ENCODE measurements around the gene CKMT2.

Gene CKMT2

DNA sequence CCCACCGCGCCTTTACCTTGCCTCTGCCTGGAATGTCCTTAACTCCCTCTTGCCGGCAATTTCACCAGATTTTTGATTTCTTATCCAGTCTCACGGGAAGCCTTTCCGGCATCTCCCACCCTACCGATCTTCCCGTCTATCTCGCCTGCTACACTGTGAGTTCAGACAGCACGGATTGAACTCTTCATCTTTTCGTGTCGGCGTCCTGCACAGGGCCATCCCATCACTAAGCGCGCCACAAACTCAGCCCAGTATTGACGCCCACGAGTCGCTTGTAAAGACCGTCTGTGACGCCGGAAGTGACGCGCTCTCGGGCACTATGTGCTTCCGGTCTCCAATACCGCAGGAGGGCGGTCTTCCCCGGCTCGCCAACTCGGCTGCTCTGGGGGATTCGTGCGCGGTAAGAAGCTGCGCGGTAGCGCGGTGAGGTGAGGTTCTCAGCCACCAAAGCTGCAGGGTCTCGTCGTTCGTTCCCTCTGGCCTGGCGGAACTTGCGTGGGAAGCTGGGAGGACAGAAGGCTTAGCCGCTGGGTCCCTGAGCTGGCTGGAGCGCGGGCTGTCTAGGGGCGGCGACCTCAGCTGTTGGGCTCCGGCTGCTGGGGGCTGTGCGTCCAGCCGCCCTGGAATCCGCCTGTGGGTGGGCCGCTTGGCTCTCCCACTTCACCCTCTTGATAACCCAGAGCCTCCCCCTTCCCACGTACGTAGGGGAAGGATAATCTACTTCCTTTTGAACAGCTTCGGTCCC, 68.3 kb downstream of the CKMT2 start, which contains the start of gene ZCCHC9:
ZCCHC9 (plus strand) TSS at position 317 of the 745 bp plus-strand sequence. CDS start 3,171 bp downstream, outside the sequence.
- no peaks in the 10 kb centered on the region for H3K27me3 ChIP-seq (replicated peaks; ENCODE audit: control insufficient read depth, insufficient read depth, low read length)
- H3K4me3 ChIP-seq (replicated peaks; ENCODE audit: low read depth, low read length) = peak within 1 kb of the TSS; percentile 95
- H3K36me3 ChIP-seq (ENCODE audit: control insufficient read depth, insufficient read depth, low read length) = no peaks in the 10 kb centered on the region
- TF ChIP-seq, protein P1, sequence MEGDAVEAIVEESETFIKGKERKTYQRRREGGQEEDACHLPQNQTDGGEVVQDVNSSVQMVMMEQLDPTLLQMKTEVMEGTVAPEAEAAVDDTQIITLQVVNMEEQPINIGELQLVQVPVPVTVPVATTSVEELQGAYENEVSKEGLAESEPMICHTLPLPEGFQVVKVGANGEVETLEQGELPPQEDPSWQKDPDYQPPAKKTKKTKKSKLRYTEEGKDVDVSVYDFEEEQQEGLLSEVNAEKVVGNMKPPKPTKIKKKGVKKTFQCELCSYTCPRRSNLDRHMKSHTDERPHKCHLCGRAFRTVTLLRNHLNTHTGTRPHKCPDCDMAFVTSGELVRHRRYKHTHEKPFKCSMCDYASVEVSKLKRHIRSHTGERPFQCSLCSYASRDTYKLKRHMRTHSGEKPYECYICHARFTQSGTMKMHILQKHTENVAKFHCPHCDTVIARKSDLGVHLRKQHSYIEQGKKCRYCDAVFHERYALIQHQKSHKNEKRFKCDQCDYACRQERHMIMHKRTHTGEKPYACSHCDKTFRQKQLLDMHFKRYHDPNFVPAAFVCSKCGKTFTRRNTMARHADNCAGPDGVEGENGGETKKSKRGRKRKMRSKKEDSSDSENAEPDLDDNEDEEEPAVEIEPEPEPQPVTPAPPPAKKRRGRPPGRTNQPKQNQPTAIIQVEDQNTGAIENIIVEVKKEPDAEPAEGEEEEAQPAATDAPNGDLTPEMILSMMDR (IDR thresholded peaks at IDR 0.05; ENCODE audit: insufficient read depth, low read length, poor library complexity, severe bottlenecking) = peak; percentile 13
- peak; percentile 91 for DNase-seq (ENCODE audit: extremely low read depth, insufficient read length)

DNA sequence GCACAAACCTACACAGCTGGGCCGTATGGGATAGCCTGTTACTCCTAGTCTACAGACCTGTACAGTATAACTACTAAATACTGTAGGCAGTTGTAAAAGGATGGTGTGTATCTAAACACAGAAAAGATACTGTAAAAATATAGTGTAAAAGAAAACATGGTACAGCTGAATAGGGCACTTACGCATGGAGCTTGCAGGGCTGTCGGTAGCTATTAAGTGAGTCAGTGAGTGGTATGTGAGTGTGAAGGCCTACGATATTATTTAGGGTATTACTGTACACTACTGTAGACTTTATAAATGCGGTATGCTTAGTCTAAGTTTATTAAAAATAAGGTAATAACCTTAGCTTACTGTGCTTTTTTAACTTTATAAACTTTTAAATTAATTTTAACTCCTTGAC, 69.5 kb downstream of the CKMT2 start:
- peak overlapping the region; percentile 95 for H3K4me3 ChIP-seq (replicated peaks; ENCODE audit: low read depth, low read length)
- DNase-seq (ENCODE audit: extremely low read depth, insufficient read length) = no peak
- H3K27me3 ChIP-seq (replicated peaks; ENCODE audit: control insufficient read depth, insufficient read depth, low read length) = no peaks in the 10 kb centered on the region
- H3K36me3 ChIP-seq (ENCODE audit: control insufficient read depth, insufficient read depth, low read length) = no peaks in the 10 kb centered on the region
- TF ChIP-seq, protein P1 (IDR thresholded peaks at IDR 0.05; ENCODE audit: insufficient read depth, low read length, poor library complexity, severe bottlenecking) = no peak

DNA sequence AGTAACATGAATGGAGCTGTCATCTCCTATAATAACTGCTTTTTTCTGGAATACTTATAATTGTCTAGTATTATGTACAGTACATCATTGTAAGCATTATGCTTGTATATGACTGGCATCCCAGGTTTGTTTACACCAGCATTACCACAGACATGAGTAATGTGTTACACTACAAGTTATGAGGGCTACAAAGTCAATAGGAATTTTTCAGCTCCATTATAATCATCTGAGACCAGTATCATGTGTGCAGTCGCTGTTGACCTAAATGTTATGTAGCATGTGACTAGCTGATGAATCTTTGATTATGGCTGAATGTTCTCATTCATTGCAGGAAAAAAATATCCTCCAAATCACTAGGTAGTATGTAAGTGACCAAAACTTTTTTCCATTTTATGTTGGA, 70.4 kb downstream of the CKMT2 start:
- DNase-seq (ENCODE audit: extremely low read depth, insufficient read length) = no peak
- no peaks in the 10 kb centered on the region for H3K27me3 ChIP-seq (replicated peaks; ENCODE audit: control insufficient read depth, insufficient read depth, low read length)
- H3K4me3 ChIP-seq (replicated peaks; ENCODE audit: low read depth, low read length) = no peak overlapping the region
- no peaks in the 10 kb centered on the region for H3K36me3 ChIP-seq (ENCODE audit: control insufficient read depth, insufficient read depth, low read length)
- TF ChIP-seq, protein P1 (IDR thresholded peaks at IDR 0.05; ENCODE audit: insufficient read depth, low read length, poor library complexity, severe bottlenecking) = no peak

DNA sequence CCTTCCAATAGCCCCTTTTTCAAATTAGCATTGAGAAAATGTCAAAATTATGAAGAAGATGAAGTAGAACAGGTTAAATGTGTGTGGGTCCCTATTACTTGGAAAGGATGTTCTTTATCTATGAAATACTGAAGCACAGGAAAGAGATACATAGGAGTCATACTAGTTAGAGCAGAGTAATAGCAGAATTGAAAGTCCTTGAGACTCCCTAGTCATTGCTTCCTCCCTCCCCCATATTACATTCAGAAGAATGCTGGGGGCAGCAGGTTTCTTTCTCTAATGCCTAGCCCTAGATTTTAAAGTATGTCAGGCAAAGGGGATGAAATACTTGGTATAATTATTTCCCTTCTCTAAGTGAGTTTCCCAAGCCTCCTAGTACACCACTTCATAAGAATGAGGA, 72.7 kb downstream of the CKMT2 start:
- no peak for DNase-seq (ENCODE audit: extremely low read depth, insufficient read length)
- Histone ChIP-seq H3K27me3 (replicated peaks; ENCODE audit: control insufficient read depth, insufficient read depth, low read length) (no peaks in the 10 kb centered on the region), H3K36me3 (ENCODE audit: control insufficient read depth, insufficient read depth, low read length) (no peaks in the 10 kb centered on the region; the same call in 1 of the 2 replicates), H3K4me3 (replicated peaks; ENCODE audit: low read depth, low read length) (no peak overlapping the region)
- TF ChIP-seq, protein P1 (IDR thresholded peaks at IDR 0.05; ENCODE audit: insufficient read depth, low read length, poor library complexity, severe bottlenecking) = no peak

DNA sequence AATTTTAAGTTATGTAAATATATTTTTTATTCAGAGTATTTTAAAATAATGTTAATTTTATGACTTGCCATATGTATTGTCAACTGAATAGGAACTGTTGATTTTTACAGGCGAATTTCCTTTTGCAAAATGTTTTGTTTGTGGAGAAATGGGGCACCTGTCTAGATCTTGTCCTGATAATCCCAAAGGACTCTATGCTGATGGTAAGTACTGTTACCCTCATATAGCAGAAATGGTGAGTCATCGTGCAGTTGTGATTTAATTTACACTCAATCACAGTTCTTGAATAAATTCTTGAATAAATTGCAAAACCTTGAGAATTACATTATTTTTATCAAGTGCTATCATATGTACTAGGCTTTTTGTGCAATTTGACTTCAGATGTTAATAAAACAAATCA, 75.7 kb downstream of the CKMT2 start:
- Histone ChIP-seq H3K4me3 (replicated peaks; ENCODE audit: low read depth, low read length) (no peak overlapping the region), H3K36me3 (ENCODE audit: control insufficient read depth, insufficient read depth, low read length) (no peaks in the 10 kb centered on the region; the same call in 1 of the 2 replicates), H3K27me3 (replicated peaks; ENCODE audit: control insufficient read depth, insufficient read depth, low read length) (no peaks in the 10 kb centered on the region)
- no peak for DNase-seq (ENCODE audit: extremely low read depth, insufficient read length)
- TF ChIP-seq, protein P1 (IDR thresholded peaks at IDR 0.05; ENCODE audit: insufficient read depth, low read length, poor library complexity, severe bottlenecking) = no peak

Measured in GM06990 (cell line).